ENCODE data around the gene PTPRG.

- TF ChIP-seq CTCF (IDR thresholded peaks at IDR 0.05; ENCODE audit: low read depth, low read length) = no peak
- no peak for TF ChIP-seq EZH2phosphoT487 (IDR thresholded peaks at IDR 0.05; ENCODE audit: low read depth)
These were observed 29.9 kb downstream of the PTPRG start for GRCh38 chr3:61591300-61591699.

Measured in OCI-LY3 (cell line).